NCI-H526 treated with DMSO at 0.1 percent for 48 hours (cell line): ENCODE measurements around the gene HSFY1.
"Not testable (repeated sequence)": the region's sequence is repeated elsewhere in the genome, so short reads cannot be mapped to it uniquely, and the experiment has no call there.

ENCODE experiments used
- DNase-seq: peaks from one replicate; lab custom pipeline; 2025; lab: John Stamatoyannopoulos, UW

The HSFY1 gene, protein sequence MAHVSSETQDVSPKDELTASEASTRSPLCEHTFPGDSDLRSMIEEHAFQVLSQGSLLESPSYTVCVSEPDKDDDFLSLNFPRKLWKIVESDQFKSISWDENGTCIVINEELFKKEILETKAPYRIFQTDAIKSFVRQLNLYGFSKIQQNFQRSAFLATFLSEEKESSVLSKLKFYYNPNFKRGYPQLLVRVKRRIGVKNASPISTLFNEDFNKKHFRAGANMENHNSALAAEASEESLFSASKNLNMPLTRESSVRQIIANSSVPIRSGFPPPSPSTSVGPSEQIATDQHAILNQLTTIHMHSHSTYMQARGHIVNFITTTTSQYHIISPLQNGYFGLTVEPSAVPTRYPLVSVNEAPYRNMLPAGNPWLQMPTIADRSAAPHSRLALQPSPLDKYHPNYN

GRCh38 chrY:18546420-18546819 lies at the start of gene HSFY1:
Gene HSFY1, plus strand, starts transcription at chrY:18546720. Its CDS starts 68 bp downstream, at chrY:18546788.
- DNase-seq: not testable (repeated sequence)

DNA sequence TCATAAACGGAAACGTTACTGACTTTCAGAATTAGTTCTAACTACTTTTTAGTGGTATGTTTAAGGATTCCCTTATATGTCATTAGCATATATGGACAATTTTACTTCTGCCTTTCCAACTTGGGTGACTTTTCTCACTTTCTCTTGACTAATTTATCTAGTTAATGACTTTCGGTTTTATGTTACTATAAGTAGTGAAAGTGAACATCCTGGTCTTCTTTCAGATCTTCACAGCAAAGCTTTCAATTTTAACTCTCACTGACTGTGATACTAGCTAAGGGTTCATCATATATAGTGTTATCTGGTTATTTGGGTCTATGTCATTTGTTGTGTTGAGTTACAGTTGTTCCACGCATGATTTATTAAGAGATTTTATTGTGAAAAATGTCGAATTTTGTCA lies 42.3 kb upstream of the HSFY1 start:
- DNase-seq: not testable (repeated sequence)

- DNase-seq: not testable (repeated sequence)
These were observed 15.4 kb upstream of the HSFY1 start for GRCh38 chrY:18530995-18531655.

DNA sequence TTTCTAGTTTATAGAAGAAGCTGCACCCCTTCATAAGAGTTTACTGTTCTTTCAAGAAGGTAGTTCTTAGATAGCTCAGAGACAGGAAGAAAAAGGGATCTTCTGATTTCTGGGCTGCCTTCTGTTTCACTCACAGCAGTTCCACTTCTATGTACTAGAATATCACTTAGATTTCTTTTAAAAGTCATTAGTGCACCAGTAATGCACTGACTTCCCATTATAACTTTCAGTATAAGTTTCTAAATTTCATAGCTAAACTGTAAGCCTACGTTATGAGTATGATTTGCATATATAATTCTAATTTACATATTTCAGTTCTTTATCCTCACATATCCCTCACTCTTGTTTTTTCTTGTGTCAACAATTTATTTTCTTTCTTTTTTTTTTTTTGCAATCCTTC lies 7.6 kb upstream of the HSFY1 start:
- not testable (repeated sequence) for DNase-seq

- DNase-seq: not testable (repeated sequence)
These were observed 6.6 kb downstream of the HSFY1 start for GRCh38 chrY:18553132-18553531.

DNA sequence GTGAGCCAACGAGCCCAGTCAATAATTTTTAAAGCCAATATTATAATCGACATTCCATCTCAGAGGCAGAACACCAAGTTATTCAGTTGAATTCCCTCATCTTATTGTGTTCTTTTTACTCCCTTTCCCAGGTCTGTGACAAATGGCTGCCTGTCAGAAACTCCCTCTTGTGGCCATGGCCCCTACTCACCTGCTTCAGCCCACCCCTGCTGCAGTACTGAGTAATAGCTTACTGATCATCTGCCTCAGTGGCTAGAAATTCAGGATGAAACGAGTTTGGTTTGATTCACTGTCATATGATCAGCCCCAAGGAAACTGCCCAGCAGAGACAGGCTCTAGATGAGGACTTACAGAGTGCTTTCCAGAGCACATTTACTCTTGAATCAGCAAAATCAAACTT lies 19.4 kb downstream of the HSFY1 start:
- not testable (repeated sequence) for DNase-seq
